B cell (primary cell): ENCODE data around the gene ASMT. TPM values are rescaled to one million over a fixed set of nuclear protein-coding genes. Genes with fewer than 3 reads are reported as not detected.

ENCODE experiments used
- ATAC-seq: fragments of 200-7000 bp; cut with Tn5 transposase; one replicate; pipeline ENCODE4 v1.10.0; 2021; ENCODE audit warnings: low read depth, mild to moderate bottlenecking, moderate number of reproducible peaks, moderate library complexity
- CTCF ChIA-PET: fragments of 350-600 bp; sonication (Branson Sonifier 250); formaldehyde crosslinking; loops from one replicate; lab custom pipeline; 2021; ENCODE audit warnings: antibody characterized with exemption, inconsistent platforms; lab: Charles Lee
- POLR2A ChIA-PET: fragments of 350-600 bp; sonication (Branson Sonifier 250); formaldehyde crosslinking; loops from one replicate; lab custom pipeline; 2021; ENCODE audit warnings: antibody characterized with exemption; lab: Charles Lee
- DNase-seq: peaks from one replicate; pipeline ENCODE4 v3.0.0; 2013
- H2AFZ ChIP-seq: 2 replicates; pipeline ENCODE4 v1.6.1; 2012; ENCODE audit warnings: mild to moderate bottlenecking, low read depth, low read length; ENCODE audit not compliant: insufficient read depth, poor library complexity, severe bottlenecking
- H3K27ac ChIP-seq, 2 donors: 1 replicate in 1 of 2; 2 replicates in 1 of 2; pipeline ENCODE4 v1.5.1; 2012 to 2013; ENCODE audit warnings: low read length in 2 of 2, mild to moderate bottlenecking in 2 of 2, moderate library complexity in 1 of 2
- H3K27me3 ChIP-seq, 4 experiments: fragments of 200-600 bp in 1 of 4; sonication (generic) in 1 of 4; replicated peaks in 1 of 4; 1 replicate in 2 of 4; 2 replicates in 2 of 4; pipeline versions ENCODE4 v1.6.1 to v1.7.0; 2013 to 2016; ENCODE audit warnings: low read length in 3 of 4, mild to moderate bottlenecking in 2 of 4, mixed read lengths in 1 of 4, moderate library complexity in 1 of 4; ENCODE audit not compliant: insufficient read depth in 4 of 4, control insufficient read depth in 3 of 4; ENCODE audit errors: control extremely low read depth in 1 of 4
- H3K36me3 ChIP-seq, 2 experiments: replicated peaks in 1 of 2; 1 replicate in 1 of 2; 2 replicates in 1 of 2; pipeline versions ENCODE4 v1.6.1 to v1.7.1; 2013; ENCODE audit warnings: low read length in 1 of 2; ENCODE audit not compliant: insufficient read depth in 2 of 2, control insufficient read depth in 1 of 2; ENCODE audit errors: control extremely low read depth in 1 of 2, extremely low read depth in 1 of 2
- H3K4me1 ChIP-seq, 2 donors: fragments of 200-600 bp in 1 of 2; sonication (generic) in 1 of 2; 1 replicate in 1 of 2; 2 replicates in 1 of 2; pipeline versions ENCODE4 v1.5.1 to v1.6.1; 2013 to 2017; ENCODE audit warnings: low read length in 2 of 2; ENCODE audit not compliant: control insufficient read depth in 2 of 2, insufficient read depth in 2 of 2
- H3K4me2 ChIP-seq: replicated peaks from 2 replicates; pipeline ENCODE3; 2012; ENCODE audit warnings: mild to moderate bottlenecking, low read depth, low read length; ENCODE audit not compliant: poor library complexity, severe bottlenecking
- H3K4me3 ChIP-seq, 5 experiments: fragments of 200-600 bp in 1 of 5; sonication (generic) in 1 of 5; 1 replicate in 3 of 5; 2 replicates in 2 of 5; pipeline versions ENCODE4 v1.5.1 to v1.7.0; 2011 to 2016; ENCODE audit warnings: low read length in 4 of 5, mild to moderate bottlenecking in 4 of 5, low read depth in 2 of 5, control low read depth in 1 of 5, moderate library complexity in 1 of 5; ENCODE audit not compliant: insufficient read depth in 1 of 5; ENCODE audit errors: control extremely low read depth in 1 of 5, extremely low read depth in 1 of 5
- H3K79me2 ChIP-seq: fragments of 200-600 bp; sonication (generic); one replicate; pipeline ENCODE4 v1.6.0; 2016; ENCODE audit warnings: low read length; ENCODE audit not compliant: control insufficient read depth, insufficient read depth
- H3K9ac ChIP-seq: fragments of 200-600 bp; sonication (generic); 2 replicates; pipeline ENCODE4 v1.6.1; 2017; ENCODE audit warnings: mild to moderate bottlenecking, low read length, moderate library complexity
- H3K9me3 ChIP-seq, 3 donors: one replicate each; pipeline versions ENCODE4 v1.6.1 to v1.7.1; 2013; ENCODE audit warnings: low read length in 2 of 3; ENCODE audit not compliant: control insufficient read depth in 2 of 3, insufficient read depth in 1 of 3; ENCODE audit errors: control extremely low read depth in 1 of 3
- H4K20me1 ChIP-seq: 2 replicates; pipeline ENCODE4 v1.6.0; 2012; ENCODE audit warnings: mild to moderate bottlenecking, low read length; ENCODE audit not compliant: insufficient read depth, control insufficient read depth, poor library complexity, severe bottlenecking
- H3K27ac Mint-ChIP-seq: one replicate; pipeline ENCODE4 v1.8.0; 2021; ENCODE audit warnings: mixed read lengths
- H3K27me3 Mint-ChIP-seq: one replicate; pipeline ENCODE4 v1.8.0; 2021; ENCODE audit warnings: mixed read lengths
- H3K4me1 Mint-ChIP-seq: one replicate; pipeline ENCODE4 v1.8.0; 2021; ENCODE audit warnings: mixed read lengths
- H3K4me3 Mint-ChIP-seq: one replicate; pipeline ENCODE4 v1.8.0; 2021; ENCODE audit warnings: mixed read lengths
- H3K9me3 Mint-ChIP-seq: one replicate; pipeline ENCODE4 v1.8.0; 2022; ENCODE audit warnings: mixed read lengths; ENCODE audit not compliant: insufficient read depth
- CTCF ChIP-seq: fragments of 200-600 bp; IDR thresholded peaks from one replicate; pipeline ENCODE4 v1.8.0; 2022; ENCODE audit warnings: antibody characterized with exemption, mild to moderate bottlenecking
- EZH2 ChIP-seq: IDR thresholded peaks from 2 replicates; pipeline ENCODE4 v1.6.1; 2012; ENCODE audit warnings: borderline replicate concordance, low read depth, mild to moderate bottlenecking, moderate library complexity, low read length; ENCODE audit not compliant: insufficient read depth, poor library complexity, severe bottlenecking
- WGBS: methylation state at CpG from one replicate; pipeline ENCODE4 v1.1.5; 2013; ENCODE audit warnings: missing lambda C conversion rate; ENCODE audit not compliant: insufficient coverage; 5-methylcytosine and 5-hydroxymethylcytosine counted together
- intact Hi-C: fragments of 100-400 bp; cut with micrococcal nuclease; formaldehyde crosslinking; loops from one replicate; pipeline ENCODE4 v1.10.0; 2022
- polyA plus RNA-seq: library from polyadenylated mRNA; depleted of rRNA; stranded (reverse); fragments of >200 nt; gene quantifications from 2 replicates; pipeline ENCODE4 v1.2.3, GENCODE V29; 2012
- total RNA-seq, 2 donors: library from RNA; stranded (reverse); fragments of 120-200 nt in 1 of 2; gene quantifications; 1 replicate in 1 of 2; 2 replicates in 1 of 2; pipeline versions ENCODE4 v1.2.3 to v1.2.4, GENCODE V29; 2013 to 2022

Gene ASMT
- total and polyA plus RNA-seq, 2 donors (not counting 1 experiment from before 2014, with no cell fraction given) = 0.63 TPM; not detected in 1

- peak overlapping the region in 2 of 5 experiments; percentile 9 to 47 for H3K4me3 ChIP-seq
- peak; percentile 52 for DNase-seq
- no peaks in the 10 kb centered on the region for H3K36me3 ChIP-seq
- POLR2A ChIA-PET = no interaction called here
- peaks cover 0 to 6% (median 0%) of the 10 kb centered on the region in 3 donors for H3K9me3 ChIP-seq
- WGBS = 28% methylated on average over 4 of the region's 5 CpGs
- peaks cover 8 to 38% of the 10 kb centered on the region in 2 donors for H3K4me1 ChIP-seq
- Mint-ChIP-seq H3K4me3 (peak overlapping the region; percentile 62), H3K27ac (peak overlapping the region; percentile 85), H3K27me3 (no peaks in the 10 kb centered on the region), H3K9me3 (no peaks in the 10 kb centered on the region), H3K4me1 (peaks cover 31% of the 10 kb centered on the region)
- no peak for ATAC-seq
- H3K9ac ChIP-seq = peak overlapping the region; percentile 45
- intact Hi-C loops = no loop called here
- H3K4me2 ChIP-seq = peak overlapping the region; percentile 61
- CTCF ChIA-PET = no interaction called here
- peak overlapping the region; percentile 60 for H2AFZ ChIP-seq
- TF ChIP-seq CTCF (no peak), EZH2 (no peak)
- H3K79me2 ChIP-seq = peaks cover 7% of the 10 kb centered on the region
- no peaks in the 10 kb centered on the region for H3K27me3 ChIP-seq
- H3K27ac ChIP-seq = peak overlapping the region; percentile 34 to 52
- H4K20me1 ChIP-seq = peaks cover 4% of the 10 kb centered on the region
These were observed 27.7 kb upstream of the ASMT start for GRCh38 chrX:1587161-1587560.

GRCh38 chrX:1589356-1590130, 25.3 kb upstream of the ASMT start:
- Histone ChIP-seq H3K27ac (peak overlapping the region in 1 of 2 donors; percentile 24), H3K79me2 (peaks cover 31% of the 10 kb centered on the region), H3K27me3 (no peaks in the 10 kb centered on the region), H3K9ac (no peak overlapping the region), H3K9me3 (peaks cover 0 to 6% (median 0%) of the 10 kb centered on the region in 3 donors), H3K4me2 (no peak overlapping the region), H3K4me1 (peaks cover 20 to 51% of the 10 kb centered on the region in 2 donors), H3K4me3 (no peak overlapping the region), H4K20me1 (peaks cover 27% of the 10 kb centered on the region), H3K36me3 (peaks cover 0 to 13% of the 10 kb centered on the region in 2 experiments), H2AFZ (no peak overlapping the region)
- peak; percentile 30 for DNase-seq
- intact Hi-C loops = loop anchor here (2.0 to 5.0 kb wide), 4 partner anchors 35 to 1272 kb away; partner anchors contain the start of gene GTPBP6
- TF ChIP-seq EZH2 (no peak), CTCF (no peak)
- no peaks in the 10 kb centered on the region for H3K27me3 Mint-ChIP-seq
- POLR2A ChIA-PET = no interaction called here
- 92% methylated on average over 4 of the region's 12 CpGs for WGBS
- H3K4me3 Mint-ChIP-seq = peak overlapping the region; percentile 15
- no peaks in the 10 kb centered on the region for H3K9me3 Mint-ChIP-seq
- ATAC-seq = no peak
- H3K4me1 Mint-ChIP-seq = peaks cover 35% of the 10 kb centered on the region
- peak overlapping the region; percentile 88 for H3K27ac Mint-ChIP-seq
- CTCF ChIA-PET = no interaction called here
